GM12873 (cell line): ENCODE measurements around the gene MED13.

Source experiments
- CTCF ChIP-seq: IDR thresholded peaks from 2 replicates; pipeline ENCODE4 v1.5.1; 2012; ENCODE audit warnings: low read depth, mild to moderate bottlenecking, moderate library complexity, low read length, control low read depth; ENCODE audit not compliant: insufficient read depth; ENCODE audit errors: missing control alignments

MED13 gene

GRCh38 chr17:62086737-62087136 lies 21.7 kb upstream of the MED13 start:
- no peak for TF ChIP-seq CTCF

DNA sequence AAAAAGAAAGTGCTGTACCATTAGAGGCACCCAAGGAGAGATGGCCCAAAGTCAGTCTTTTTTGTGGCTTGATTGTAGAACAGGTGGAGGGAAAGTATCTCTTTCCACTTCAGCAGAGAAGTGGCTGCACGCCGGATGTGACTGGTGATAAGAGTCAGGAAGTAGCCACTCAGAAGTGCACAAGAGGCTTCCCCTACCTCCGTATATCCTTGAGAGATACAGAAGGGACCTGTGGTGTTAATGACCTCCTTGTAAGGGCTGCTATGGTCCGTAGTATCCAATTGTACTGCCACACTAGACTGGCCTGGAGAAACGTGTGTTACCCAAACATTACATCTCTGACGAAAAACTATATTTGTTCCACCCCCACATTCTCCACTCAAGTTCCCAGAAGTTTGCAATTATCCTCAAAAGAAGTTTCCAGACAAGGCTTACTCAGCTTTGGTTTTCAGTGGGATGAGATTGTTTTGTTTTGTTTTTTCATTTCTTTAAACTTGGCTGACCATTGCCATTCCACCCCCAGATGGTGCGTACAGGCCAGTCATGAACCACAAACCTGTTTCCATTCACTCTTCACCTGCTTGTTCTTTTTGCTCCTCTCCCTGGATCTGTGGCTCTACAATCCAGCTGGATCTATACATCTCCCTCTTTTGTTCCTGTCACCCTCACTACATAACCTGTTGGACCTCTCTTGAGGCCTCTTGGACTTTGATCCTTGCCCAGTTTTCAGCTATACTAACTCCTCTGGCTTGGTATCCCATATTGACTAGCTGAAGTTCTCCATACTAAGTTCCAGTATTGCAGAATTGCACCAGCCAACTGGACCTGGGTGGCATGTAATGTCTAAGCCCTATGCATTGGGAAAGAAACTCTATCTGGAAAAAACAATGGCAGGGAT lies 20.7 kb upstream of the MED13 start:
- TF ChIP-seq CTCF = no peak

- no peak for TF ChIP-seq CTCF
Observed at GRCh38 chr17:62084585-62084984, 19.5 kb upstream of the MED13 start.

- TF ChIP-seq CTCF = no peak
Observed at GRCh38 chr17:62083651-62084050, 18.6 kb upstream of the MED13 start.

GRCh38 chr17:62080647-62081046 lies 15.6 kb upstream of the MED13 start:
- no peak for TF ChIP-seq CTCF

- no peak for TF ChIP-seq CTCF
Observed at GRCh38 chr17:62078009-62078408, 12.9 kb upstream of the MED13 start.

- no peak for TF ChIP-seq CTCF
Observed at GRCh38 chr17:62076864-62077788, 12.0 kb upstream of the MED13 start.
